Measurements from ENCODE around the gene MAST2. TPM values are rescaled to one million over a fixed set of nuclear protein-coding genes. Genes with fewer than 3 reads are reported as not detected.
A peak's percentile ranks its signal among the peaks of the same experiment; 100 is the strongest.

The MAST2 gene
- total RNA-seq, 1 experiment from 2014 or later, result 41.9 TPM

DNA sequence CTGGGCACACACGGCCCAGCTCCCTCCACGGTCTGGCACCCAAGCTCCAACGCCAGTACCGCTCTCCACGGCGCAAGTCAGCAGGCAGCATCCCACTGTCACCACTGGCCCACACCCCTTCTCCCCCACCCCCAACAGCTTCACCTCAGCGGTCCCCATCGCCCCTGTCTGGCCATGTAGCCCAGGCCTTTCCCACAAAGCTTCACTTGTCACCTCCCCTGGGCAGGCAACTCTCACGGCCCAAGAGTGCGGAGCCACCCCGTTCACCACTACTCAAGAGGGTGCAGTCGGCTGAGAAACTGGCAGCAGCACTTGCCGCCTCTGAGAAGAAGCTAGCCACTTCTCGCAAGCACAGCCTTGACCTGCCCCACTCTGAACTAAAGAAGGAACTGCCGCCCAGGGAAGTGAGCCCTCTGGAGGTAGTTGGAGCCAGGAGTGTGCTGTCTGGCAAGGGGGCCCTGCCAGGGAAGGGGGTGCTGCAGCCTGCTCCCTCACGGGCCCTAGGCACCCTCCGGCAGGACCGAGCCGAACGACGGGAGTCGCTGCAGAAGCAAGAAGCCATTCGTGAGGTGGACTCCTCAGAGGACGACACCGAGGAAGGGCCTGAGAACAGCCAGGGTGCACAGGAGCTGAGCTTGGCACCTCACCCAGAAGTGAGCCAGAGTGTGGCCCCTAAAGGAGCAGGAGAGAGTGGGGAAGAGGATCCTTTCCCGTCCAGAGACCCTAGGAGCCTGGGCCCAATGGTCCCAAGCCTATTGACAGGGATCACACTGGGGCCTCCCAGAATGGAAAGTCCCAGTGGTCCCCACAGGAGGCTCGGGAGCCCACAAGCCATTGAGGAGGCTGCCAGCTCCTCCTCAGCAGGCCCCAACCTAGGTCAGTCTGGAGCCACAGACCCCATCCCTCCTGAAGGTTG, 231.4 kb downstream of the MAST2 start:
- no peak overlapping the region for H2AFZ ChIP-seq (ENCODE audit: low read depth, low read length, poor library complexity, severe bottlenecking)
- H3K9me2 ChIP-seq (ENCODE audit: insufficient read depth), result no peaks in the 10 kb centered on the region
- ATAC-seq (no peak), DNase-seq (ENCODE audit: low read depth, low spot score) (no peak)
- peaks cover 4 to 7% of the 10 kb centered on the region in 2 experiments; a peak in 2 of 4 replicates for H3K4me1 ChIP-seq (ENCODE audit: control insufficient read depth in 1 of 2, insufficient read depth in 2 of 2, low read length in 2 of 2)
- H4K20me1 ChIP-seq (ENCODE audit: insufficient read depth), result no peaks in the 10 kb centered on the region
- CTCF ChIA-PET, result interaction anchor here (0.6 to 5.4 kb wide), 3 partner anchors 135 to 441 kb away, joined by 3 to 36 read pairs (median 3); no protein-coding TSS in a partner anchor
- RAD21 ChIA-PET (ENCODE audit: low non-redundant PET in 1 of 2, low total read pairs in 2 of 2, uncharacterized antibody in 2 of 2, unreplicated experiment in 2 of 2), result interaction anchor here in 1 of 2 experiments (0.7 kb wide), 1 partner anchor 144 kb away, joined by 4 read pairs; no protein-coding TSS in a partner anchor
- H3K9ac ChIP-seq (ENCODE audit: low read length), result no peak overlapping the region
- no TSS peak for BruUV-seq (replicated peaks)
- no peak overlapping the region for H3K4me3 ChIP-seq (replicated peaks in 1 of 2; ENCODE audit: low read depth in 1 of 2, low read length in 2 of 2)
- no peak overlapping the region for H3K4me2 ChIP-seq (ENCODE audit: low read length)
- no peak overlapping the region for H3K27ac ChIP-seq (ENCODE audit: low read depth, low read length)
- H3K9me3 ChIP-seq (ENCODE audit: control insufficient read depth in 1 of 2, insufficient read depth in 1 of 2, low read depth in 1 of 2, low read length in 2 of 2), result no peaks in the 10 kb centered on the region
- peak; percentile 24; the same call in 1 of the 2 replicates for TF ChIP-seq RAD21 (IDR thresholded peaks at IDR 0.05; ENCODE audit: low read depth)
- TF ChIP-seq SIN3A (IDR thresholded peaks at IDR 0.05; ENCODE audit: low read depth), result no peak
- H3K79me2 ChIP-seq (ENCODE audit: insufficient read depth, low read length), result no peaks in the 10 kb centered on the region
- POLR2A ChIA-PET, result no interaction called here
- H3K27me3 ChIP-seq (ENCODE audit: insufficient read depth, low read length), result no peaks in the 10 kb centered on the region
- 0 out of 4 replicates have a peak, but pooled peaks cover 0 to 3% of the 10 kb centered on the region in 2 experiments for H3K36me3 ChIP-seq (ENCODE audit: control insufficient read depth in 1 of 2, insufficient read depth in 2 of 2, low read length in 2 of 2)
- intact Hi-C loops (cut with micrococcal nuclease), result loop anchor here (5.0 kb wide), 1 partner anchor 312 kb away; no protein-coding TSS in a partner anchor

DNA sequence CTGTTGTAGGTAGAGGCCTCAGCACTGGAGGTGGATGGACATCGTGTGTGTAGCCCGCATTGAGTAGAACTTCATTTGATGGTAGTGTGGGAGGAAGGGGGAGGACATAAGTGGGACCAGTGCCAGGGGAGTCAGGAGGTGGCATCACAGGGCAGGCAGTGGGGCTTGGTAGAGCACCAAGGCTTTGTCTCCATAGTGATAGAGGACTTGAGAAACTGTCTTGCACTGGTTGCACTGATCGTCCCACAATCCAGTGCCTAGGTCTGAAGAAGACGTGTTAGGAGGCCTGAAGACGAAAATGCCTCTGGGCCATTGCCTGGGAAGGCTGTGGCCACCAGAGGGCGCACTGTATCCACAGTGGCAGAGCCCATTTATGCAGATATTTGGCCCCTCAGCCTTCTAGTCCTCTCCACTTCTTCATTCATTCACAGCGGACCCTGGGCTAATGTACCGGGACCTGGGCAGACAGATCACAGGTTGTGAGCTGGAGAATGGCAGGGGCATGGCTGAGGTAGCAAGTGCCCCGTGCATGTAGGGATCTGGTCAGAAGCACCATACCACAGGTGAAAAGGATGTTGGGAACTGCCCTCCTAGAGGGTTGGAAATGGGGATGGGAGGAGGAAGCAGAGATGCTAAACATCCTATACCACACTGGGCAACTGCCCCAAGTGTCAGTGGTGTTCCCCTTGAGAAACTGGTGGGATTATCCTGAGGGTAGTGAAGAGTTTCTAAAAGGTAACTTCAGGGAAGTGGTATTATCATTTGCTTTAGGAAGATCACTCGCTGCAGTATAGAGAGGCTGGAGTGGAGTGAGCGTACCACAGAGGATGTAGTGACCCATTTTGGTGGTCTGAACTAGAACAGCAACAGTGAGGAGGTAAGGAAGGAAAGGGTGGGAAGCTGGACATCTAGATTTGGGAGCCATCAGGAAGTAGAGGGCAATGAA, 233.8 kb downstream of the MAST2 start:
- Histone ChIP-seq H3K36me3 (ENCODE audit: control insufficient read depth in 1 of 2, insufficient read depth in 2 of 2, low read length in 2 of 2) (no peaks in the 10 kb centered on the region), H3K9ac (ENCODE audit: low read length) (no peak overlapping the region), H3K27me3 (ENCODE audit: insufficient read depth, low read length) (no peaks in the 10 kb centered on the region), H3K4me2 (ENCODE audit: low read length) (no peak overlapping the region), H3K4me1 (ENCODE audit: control insufficient read depth in 1 of 2, insufficient read depth in 2 of 2, low read length in 2 of 2) (peaks cover 7 to 11% of the 10 kb centered on the region in 2 experiments; a peak in 3 of 4 replicates), H3K79me2 (ENCODE audit: insufficient read depth, low read length) (no peaks in the 10 kb centered on the region), H2AFZ (ENCODE audit: low read depth, low read length, poor library complexity, severe bottlenecking) (no peak overlapping the region), H3K4me3 (replicated peaks in 1 of 2; ENCODE audit: low read depth in 1 of 2, low read length in 2 of 2) (no peak overlapping the region), H3K27ac (ENCODE audit: low read depth, low read length) (no peak overlapping the region), H3K9me3 (ENCODE audit: control insufficient read depth in 1 of 2, insufficient read depth in 1 of 2, low read depth in 1 of 2, low read length in 2 of 2) (no peaks in the 10 kb centered on the region), H3K9me2 (ENCODE audit: insufficient read depth) (no peaks in the 10 kb centered on the region), H4K20me1 (ENCODE audit: insufficient read depth) (no peaks in the 10 kb centered on the region)
- DNase-seq (ENCODE audit: low read depth, low spot score), result peak; percentile 63
- ATAC-seq, result peak; percentile 85
- ChIA-PET RAD21 (ENCODE audit: low non-redundant PET in 1 of 2, low total read pairs in 2 of 2, uncharacterized antibody in 2 of 2, unreplicated experiment in 2 of 2) (no interaction called here), CTCF (interaction anchor here (1.1 to 5.4 kb wide), 3 partner anchors 144 to 187 kb away, joined by 3 to 36 read pairs (median 3); no protein-coding TSS in a partner anchor), POLR2A (interaction anchor here (1.4 kb wide), 1 partner anchor 146 kb away, joined by 4 read pairs; no protein-coding TSS in a partner anchor)
- no TSS peak for BruUV-seq (replicated peaks)
- intact Hi-C loops (cut with micrococcal nuclease), result loop anchor here (1.0 to 5.0 kb wide), 3 partner anchors 142 to 310 kb away; no protein-coding TSS in a partner anchor
- TF ChIP-seq, protein P1, sequence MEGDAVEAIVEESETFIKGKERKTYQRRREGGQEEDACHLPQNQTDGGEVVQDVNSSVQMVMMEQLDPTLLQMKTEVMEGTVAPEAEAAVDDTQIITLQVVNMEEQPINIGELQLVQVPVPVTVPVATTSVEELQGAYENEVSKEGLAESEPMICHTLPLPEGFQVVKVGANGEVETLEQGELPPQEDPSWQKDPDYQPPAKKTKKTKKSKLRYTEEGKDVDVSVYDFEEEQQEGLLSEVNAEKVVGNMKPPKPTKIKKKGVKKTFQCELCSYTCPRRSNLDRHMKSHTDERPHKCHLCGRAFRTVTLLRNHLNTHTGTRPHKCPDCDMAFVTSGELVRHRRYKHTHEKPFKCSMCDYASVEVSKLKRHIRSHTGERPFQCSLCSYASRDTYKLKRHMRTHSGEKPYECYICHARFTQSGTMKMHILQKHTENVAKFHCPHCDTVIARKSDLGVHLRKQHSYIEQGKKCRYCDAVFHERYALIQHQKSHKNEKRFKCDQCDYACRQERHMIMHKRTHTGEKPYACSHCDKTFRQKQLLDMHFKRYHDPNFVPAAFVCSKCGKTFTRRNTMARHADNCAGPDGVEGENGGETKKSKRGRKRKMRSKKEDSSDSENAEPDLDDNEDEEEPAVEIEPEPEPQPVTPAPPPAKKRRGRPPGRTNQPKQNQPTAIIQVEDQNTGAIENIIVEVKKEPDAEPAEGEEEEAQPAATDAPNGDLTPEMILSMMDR (IDR thresholded peaks at IDR 0.05 in 2 of 3, conservative IDR thresholded peaks at IDR 0.05 in 1 of 3; ENCODE audit: borderline replicate concordance in 1 of 3, insufficient read depth in 1 of 3, low read depth in 2 of 3, low read length in 2 of 3), result peak; percentile 96 to 98 (median 96)
- TF ChIP-seq RAD21 (IDR thresholded peaks at IDR 0.05; ENCODE audit: low read depth) (peak; percentile 100), FOSL1 (IDR thresholded peaks at IDR 0.05; ENCODE audit: low read depth) (no peak)
